ENCODE results near the gene ADPRM. TPM values are rescaled to one million over a fixed set of nuclear protein-coding genes. Genes with fewer than 3 reads are reported as not detected.
"Not testable (repeated sequence)": the region's sequence is repeated elsewhere in the genome, so short reads cannot be mapped to it uniquely, and the experiment has no call there.

Gene ADPRM
- total and polyA plus RNA-seq, 5 donors: 4.4 to 7.8 (median 5.1) TPM

GRCh38 chr17:10663231-10663630, 34.2 kb upstream of the ADPRM start:
- DNase-seq (no peak), ATAC-seq (no peak)
- Histone ChIP-seq H3K4me1 (ENCODE audit: control insufficient read depth, insufficient read depth, low read length) (no peaks in the 10 kb centered on the region), H3K9me3 (ENCODE audit: control insufficient read depth, low read length) (no peaks in the 10 kb centered on the region), H3K4me3 (ENCODE audit: low read length) (no peak overlapping the region), H3K27ac (ENCODE audit: low read length) (no peak overlapping the region), H3K27me3 (ENCODE audit: control insufficient read depth, insufficient read depth) (no peaks in the 10 kb centered on the region)
- intact Hi-C loops (cut with DNase I): no loop called here
- 89% methylated on average over 6 of the region's 6 CpGs for WGBS

GRCh38 chr17:10664571-10664970, 32.8 kb upstream of the ADPRM start:
- ATAC-seq: no peak
- no peaks in the 10 kb centered on the region for H3K27me3 ChIP-seq (ENCODE audit: control insufficient read depth, insufficient read depth)
- no peak overlapping the region for H3K4me3 ChIP-seq (ENCODE audit: low read length)
- no peak for DNase-seq
- H3K9me3 ChIP-seq (ENCODE audit: control insufficient read depth, low read length): no peaks in the 10 kb centered on the region
- no peaks in the 10 kb centered on the region for H3K4me1 ChIP-seq (ENCODE audit: control insufficient read depth, insufficient read depth, low read length)
- intact Hi-C loops (cut with DNase I): no loop called here
- no peak overlapping the region for H3K27ac ChIP-seq (ENCODE audit: low read length)
- 85% methylated on average over 9 of the region's 9 CpGs for WGBS

GRCh38 chr17:10666906-10667305, 30.5 kb upstream of the ADPRM start:
- Histone ChIP-seq H3K27ac (ENCODE audit: low read length) (no peak overlapping the region), H3K27me3 (ENCODE audit: control insufficient read depth, insufficient read depth) (no peaks in the 10 kb centered on the region), H3K9me3 (ENCODE audit: control insufficient read depth, low read length) (no peaks in the 10 kb centered on the region), H3K4me3 (ENCODE audit: low read length) (no peak overlapping the region), H3K4me1 (ENCODE audit: control insufficient read depth, insufficient read depth, low read length) (no peaks in the 10 kb centered on the region)
- intact Hi-C loops (cut with DNase I): no loop called here
- no peak for ATAC-seq
- WGBS: 84% methylated on average over 5 of the region's 5 CpGs
- DNase-seq: no peak

GRCh38 chr17:10668775-10669174, 28.6 kb upstream of the ADPRM start:
- intact Hi-C loops (cut with DNase I): no loop called here
- no peak for DNase-seq
- Histone ChIP-seq H3K4me3 (ENCODE audit: low read length) (no peak overlapping the region), H3K27me3 (ENCODE audit: control insufficient read depth, insufficient read depth) (no peaks in the 10 kb centered on the region), H3K27ac (ENCODE audit: low read length) (no peak overlapping the region), H3K4me1 (ENCODE audit: control insufficient read depth, insufficient read depth, low read length) (no peaks in the 10 kb centered on the region), H3K9me3 (ENCODE audit: control insufficient read depth, low read length) (no peaks in the 10 kb centered on the region)
- 78% methylated on average over 1 of the region's 1 CpG for WGBS
- no peak for ATAC-seq

- no peak overlapping the region for H3K27ac ChIP-seq (ENCODE audit: low read length)
- ATAC-seq (no peak), DNase-seq (no peak)
- no peak overlapping the region for H3K4me3 ChIP-seq (ENCODE audit: low read length)
- intact Hi-C loops (cut with DNase I): no loop called here
- no peaks in the 10 kb centered on the region for H3K4me1 ChIP-seq (ENCODE audit: control insufficient read depth, insufficient read depth, low read length)
- no peaks in the 10 kb centered on the region for H3K9me3 ChIP-seq (ENCODE audit: control insufficient read depth, low read length)
- H3K27me3 ChIP-seq (ENCODE audit: control insufficient read depth, insufficient read depth): no peaks in the 10 kb centered on the region
- 89% methylated on average over 12 of the region's 12 CpGs for WGBS
Measured at GRCh38 chr17:10673312-10673711, 24.1 kb upstream of the ADPRM start.

GRCh38 chr17:10674704-10675103, 22.7 kb upstream of the ADPRM start:
- H3K27ac ChIP-seq (ENCODE audit: low read length): no peak overlapping the region
- no peaks in the 10 kb centered on the region for H3K9me3 ChIP-seq (ENCODE audit: control insufficient read depth, low read length)
- intact Hi-C loops (cut with DNase I): no loop called here
- ATAC-seq (no peak), DNase-seq (no peak)
- no peak overlapping the region for H3K4me3 ChIP-seq (ENCODE audit: low read length)
- 92% methylated on average over 4 of the region's 4 CpGs for WGBS
- H3K27me3 ChIP-seq (ENCODE audit: control insufficient read depth, insufficient read depth): no peaks in the 10 kb centered on the region
- no peaks in the 10 kb centered on the region for H3K4me1 ChIP-seq (ENCODE audit: control insufficient read depth, insufficient read depth, low read length)

GRCh38 chr17:10681866-10682446, 15.4 kb upstream of the ADPRM start:
- H3K27ac ChIP-seq (ENCODE audit: low read length): no peak overlapping the region
- DNase-seq: no peak
- H3K4me3 ChIP-seq (ENCODE audit: low read length): no peak overlapping the region
- no peaks in the 10 kb centered on the region for H3K9me3 ChIP-seq (ENCODE audit: control insufficient read depth, low read length)
- intact Hi-C loops (cut with DNase I): no loop called here
- 72% methylated on average over 7 of the region's 7 CpGs for WGBS
- no peaks in the 10 kb centered on the region for H3K27me3 ChIP-seq (ENCODE audit: control insufficient read depth, insufficient read depth)
- H3K4me1 ChIP-seq (ENCODE audit: control insufficient read depth, insufficient read depth, low read length): no peaks in the 10 kb centered on the region
- no peak for ATAC-seq

- H3K4me1 ChIP-seq (ENCODE audit: control insufficient read depth, insufficient read depth, low read length): no peaks in the 10 kb centered on the region
- ATAC-seq (no peak), DNase-seq (no peak)
- no peaks in the 10 kb centered on the region for H3K27me3 ChIP-seq (ENCODE audit: control insufficient read depth, insufficient read depth)
- no peak overlapping the region for H3K4me3 ChIP-seq (ENCODE audit: low read length)
- H3K27ac ChIP-seq (ENCODE audit: low read length): no peak overlapping the region
- intact Hi-C loops (cut with DNase I): no loop called here
- 71% methylated on average over 2 of the region's 2 CpGs for WGBS
- H3K9me3 ChIP-seq (ENCODE audit: control insufficient read depth, low read length): no peaks in the 10 kb centered on the region
Measured at GRCh38 chr17:10683853-10684252, 13.5 kb upstream of the ADPRM start.

GRCh38 chr17:10687499-10687898, 9.9 kb upstream of the ADPRM start:
- 93% methylated on average over 2 of the region's 2 CpGs for WGBS
- ATAC-seq: no peak

GRCh38 chr17:10695875-10696407, 1.5 kb upstream of the ADPRM start:
- H3K9me3 ChIP-seq (ENCODE audit: control insufficient read depth, low read length); H3K4me1 ChIP-seq (ENCODE audit: control insufficient read depth, insufficient read depth, low read length); H3K27ac ChIP-seq (ENCODE audit: low read length); H3K27me3 ChIP-seq (ENCODE audit: control insufficient read depth, insufficient read depth); DNase-seq; H3K4me3 ChIP-seq (ENCODE audit: low read length); intact Hi-C loops (cut with DNase I); ATAC-seq: not testable (repeated sequence)
- 91% methylated on average over 17 of the region's 17 CpGs for WGBS

More at GRCh38 chr17:10687499-10687898, 9.9 kb upstream of the ADPRM start:
- intact Hi-C loops (cut with DNase I): no loop called here
- Histone ChIP-seq H3K27ac (ENCODE audit: low read length) (no peak overlapping the region), H3K4me1 (ENCODE audit: control insufficient read depth, insufficient read depth, low read length) (no peaks in the 10 kb centered on the region), H3K9me3 (ENCODE audit: control insufficient read depth, low read length) (no peaks in the 10 kb centered on the region), H3K27me3 (ENCODE audit: control insufficient read depth, insufficient read depth) (no peaks in the 10 kb centered on the region), H3K4me3 (ENCODE audit: low read length) (no peak overlapping the region)
- DNase-seq: no peak

- ATAC-seq: no peak
Measured at GRCh38 chr17:10698096-10698818, 863 bp downstream of the ADPRM start.

More at GRCh38 chr17:10698096-10698818, 863 bp downstream of the ADPRM start:
- WGBS: 18% methylated on average over 18 of the region's 18 CpGs
- H3K4me1 ChIP-seq (ENCODE audit: control insufficient read depth, insufficient read depth, low read length): peaks cover 2% of the 10 kb centered on the region
- H3K4me3 ChIP-seq (ENCODE audit: low read length): peak overlapping the region; percentile 86
- H3K9me3 ChIP-seq (ENCODE audit: control insufficient read depth, low read length): no peaks in the 10 kb centered on the region
- no peaks in the 10 kb centered on the region for H3K27me3 ChIP-seq (ENCODE audit: control insufficient read depth, insufficient read depth)
- no peak for DNase-seq
- intact Hi-C loops (cut with DNase I): no loop called here
- peak overlapping the region; percentile 1 for H3K27ac ChIP-seq (ENCODE audit: low read length)
